ENCODE data around the gene RSPH1. TPM values are rescaled to one million over a fixed set of nuclear protein-coding genes. Genes with fewer than 3 reads are reported as not detected.

The RSPH1 gene
- total RNA-seq, 2 donors from 2014 or later, result 1.8 to 2.2 TPM

DNA sequence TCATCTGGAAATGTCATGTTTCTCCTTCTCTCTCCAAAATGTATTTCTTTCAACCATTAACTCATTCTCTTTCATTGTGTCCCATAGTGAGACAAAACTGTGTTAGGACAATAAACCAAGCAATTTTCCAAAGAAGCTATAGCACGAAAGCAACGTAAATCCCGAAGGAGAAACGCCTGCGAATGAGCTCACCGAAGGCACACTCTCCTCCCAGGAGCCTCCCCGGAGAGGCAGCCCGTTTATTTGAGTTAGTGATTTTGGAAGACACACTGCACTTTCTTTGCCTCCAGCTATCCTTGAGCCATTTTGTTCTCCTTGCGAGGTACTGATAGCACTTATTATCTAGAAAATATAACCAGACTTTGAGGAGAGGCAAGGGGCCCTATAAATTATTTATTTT is 41.2 kb downstream of the RSPH1 start:
- Histone ChIP-seq H3K9ac (ENCODE audit: extremely low read depth, low read length, poor library complexity, severe bottlenecking) (no peak overlapping the region), H3K27ac (ENCODE audit: low read depth, low read length) (no peak overlapping the region), H3K27me3 (ENCODE audit: control insufficient read depth, insufficient read depth, low read length, poor library complexity, severe bottlenecking) (no peaks in the 10 kb centered on the region), H3K4me1 (ENCODE audit: control insufficient read depth, insufficient read depth, low read length) (no peaks in the 10 kb centered on the region), H3K36me3 (ENCODE audit: control insufficient read depth, insufficient read depth, low read length) (no peaks in the 10 kb centered on the region), H3K9me3 (ENCODE audit: control insufficient read depth, low read length) (peaks cover 22% of the 10 kb centered on the region), H3K4me3 (ENCODE audit: low read length) (no peak overlapping the region)
- Mint-ChIP-seq H3K36me3 (ENCODE audit: low read depth) (peaks cover 2% of the 10 kb centered on the region), H3K4me3 (no peak overlapping the region), H3K27me3 (ENCODE audit: insufficient read depth) (no peaks in the 10 kb centered on the region), H3K27ac (no peak overlapping the region), H3K9me3 (peaks cover 19% of the 10 kb centered on the region), H3K4me1 (peaks cover 50% of the 10 kb centered on the region)
- TF ChIP-seq, protein P1, sequence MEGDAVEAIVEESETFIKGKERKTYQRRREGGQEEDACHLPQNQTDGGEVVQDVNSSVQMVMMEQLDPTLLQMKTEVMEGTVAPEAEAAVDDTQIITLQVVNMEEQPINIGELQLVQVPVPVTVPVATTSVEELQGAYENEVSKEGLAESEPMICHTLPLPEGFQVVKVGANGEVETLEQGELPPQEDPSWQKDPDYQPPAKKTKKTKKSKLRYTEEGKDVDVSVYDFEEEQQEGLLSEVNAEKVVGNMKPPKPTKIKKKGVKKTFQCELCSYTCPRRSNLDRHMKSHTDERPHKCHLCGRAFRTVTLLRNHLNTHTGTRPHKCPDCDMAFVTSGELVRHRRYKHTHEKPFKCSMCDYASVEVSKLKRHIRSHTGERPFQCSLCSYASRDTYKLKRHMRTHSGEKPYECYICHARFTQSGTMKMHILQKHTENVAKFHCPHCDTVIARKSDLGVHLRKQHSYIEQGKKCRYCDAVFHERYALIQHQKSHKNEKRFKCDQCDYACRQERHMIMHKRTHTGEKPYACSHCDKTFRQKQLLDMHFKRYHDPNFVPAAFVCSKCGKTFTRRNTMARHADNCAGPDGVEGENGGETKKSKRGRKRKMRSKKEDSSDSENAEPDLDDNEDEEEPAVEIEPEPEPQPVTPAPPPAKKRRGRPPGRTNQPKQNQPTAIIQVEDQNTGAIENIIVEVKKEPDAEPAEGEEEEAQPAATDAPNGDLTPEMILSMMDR (conservative IDR thresholded peaks at IDR 0.05), result no peak
- 75 to 85% methylated on average over 6 to 9 of the region's 9 CpGs for WGBS, 2 experiments (ENCODE audit: insufficient coverage in 1 of 2, insufficient read length in 1 of 2)
- DNase-seq, result no peak

DNA sequence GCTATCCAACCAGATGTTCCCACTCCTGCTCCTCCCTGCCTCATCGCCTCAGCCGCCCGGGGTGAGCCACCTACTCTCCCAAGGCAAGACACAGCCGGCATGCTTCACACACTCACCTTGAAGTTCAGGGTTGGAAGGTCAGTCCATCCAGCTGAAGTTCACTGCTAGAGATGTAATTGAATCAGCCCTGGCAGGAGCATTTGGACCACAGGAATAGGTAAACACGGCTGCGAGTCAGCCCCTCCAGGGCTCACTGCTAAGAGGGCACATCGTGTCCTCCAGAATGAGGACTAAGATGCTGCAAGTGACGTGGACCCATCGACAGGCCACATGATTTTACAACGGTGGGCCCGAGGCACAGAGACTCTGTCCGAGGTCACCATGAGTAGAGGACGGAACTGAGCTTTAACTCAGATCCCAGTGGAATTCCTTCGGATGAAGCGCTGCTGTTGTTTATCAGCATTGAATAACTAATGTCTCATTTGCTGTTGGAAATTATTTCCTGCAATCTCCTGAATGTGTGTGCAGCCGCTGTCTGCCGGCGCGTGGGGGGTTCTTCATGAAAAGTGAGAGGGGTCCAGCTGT is 41.9 kb downstream of the RSPH1 start:
- Mint-ChIP-seq H3K4me1 (peaks cover 48% of the 10 kb centered on the region), H3K36me3 (ENCODE audit: low read depth) (peaks cover 2% of the 10 kb centered on the region), H3K9me3 (peaks cover 17% of the 10 kb centered on the region), H3K27me3 (ENCODE audit: insufficient read depth) (no peaks in the 10 kb centered on the region), H3K4me3 (no peak overlapping the region), H3K27ac (no peak overlapping the region)
- 93 to 95% methylated on average over 17 to 19 of the region's 19 CpGs for WGBS, 2 experiments (ENCODE audit: insufficient coverage in 1 of 2, insufficient read length in 1 of 2)
- TF ChIP-seq, protein P1 (conservative IDR thresholded peaks at IDR 0.05), result no peak
- Histone ChIP-seq H3K27me3 (ENCODE audit: control insufficient read depth, insufficient read depth, low read length, poor library complexity, severe bottlenecking) (no peaks in the 10 kb centered on the region), H3K4me3 (ENCODE audit: low read length) (no peak overlapping the region), H3K9me3 (ENCODE audit: control insufficient read depth, low read length) (peaks cover 19% of the 10 kb centered on the region), H3K9ac (ENCODE audit: extremely low read depth, low read length, poor library complexity, severe bottlenecking) (no peak overlapping the region), H3K4me1 (ENCODE audit: control insufficient read depth, insufficient read depth, low read length) (no peaks in the 10 kb centered on the region), H3K27ac (ENCODE audit: low read depth, low read length) (no peak overlapping the region), H3K36me3 (ENCODE audit: control insufficient read depth, insufficient read depth, low read length) (no peaks in the 10 kb centered on the region)
- DNase-seq, result no peak

DNA sequence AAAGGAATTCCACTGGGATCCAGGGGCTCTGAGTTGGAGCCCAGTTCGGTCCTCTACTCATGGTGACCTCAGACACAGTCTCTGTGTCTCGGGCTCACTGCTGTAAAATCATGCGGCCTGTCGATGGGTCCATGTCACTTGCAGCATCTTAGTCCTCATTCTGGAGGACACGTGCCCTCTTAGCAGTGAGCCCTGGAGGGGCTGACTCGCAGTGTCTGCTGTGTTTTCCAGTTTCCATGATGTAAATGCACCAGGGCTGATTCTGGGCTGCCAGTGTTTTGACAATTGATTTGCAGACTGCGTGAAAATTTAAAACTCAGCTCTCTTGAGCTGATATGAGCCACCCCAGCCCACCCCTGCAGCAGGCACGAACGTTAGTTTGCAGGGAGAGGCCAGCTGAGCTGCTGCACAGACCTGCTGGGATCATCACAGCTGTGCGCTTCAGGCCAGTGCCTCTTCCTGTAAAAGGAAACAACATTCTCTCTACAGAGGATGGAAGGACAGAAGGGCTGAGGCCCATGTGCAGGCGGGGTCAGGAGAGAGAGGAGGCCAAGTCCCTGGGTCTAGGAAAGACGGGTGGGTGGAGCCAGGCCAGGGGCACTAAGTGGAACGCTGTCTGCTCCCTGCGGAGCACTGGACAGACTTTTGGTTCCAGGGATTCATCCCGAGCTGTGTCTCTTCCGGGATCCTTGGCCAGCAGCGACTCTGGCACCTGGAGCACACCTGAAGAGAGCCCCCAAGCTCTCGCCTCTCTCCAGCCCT is 42.6 kb downstream of the RSPH1 start:
- Histone ChIP-seq H3K36me3 (ENCODE audit: control insufficient read depth, insufficient read depth, low read length) (no peaks in the 10 kb centered on the region), H3K9me3 (ENCODE audit: control insufficient read depth, low read length) (peaks cover 13% of the 10 kb centered on the region), H3K27me3 (ENCODE audit: control insufficient read depth, insufficient read depth, low read length, poor library complexity, severe bottlenecking) (no peaks in the 10 kb centered on the region), H3K4me1 (ENCODE audit: control insufficient read depth, insufficient read depth, low read length) (no peaks in the 10 kb centered on the region), H3K4me3 (ENCODE audit: low read length) (no peak overlapping the region), H3K9ac (ENCODE audit: extremely low read depth, low read length, poor library complexity, severe bottlenecking) (no peak overlapping the region), H3K27ac (ENCODE audit: low read depth, low read length) (peak overlapping the region; percentile 68)
- Mint-ChIP-seq H3K9me3 (peaks cover 14% of the 10 kb centered on the region), H3K27ac (peak overlapping the region; percentile 7), H3K27me3 (ENCODE audit: insufficient read depth) (no peaks in the 10 kb centered on the region), H3K4me1 (peaks cover 41% of the 10 kb centered on the region), H3K4me3 (no peak overlapping the region), H3K36me3 (ENCODE audit: low read depth) (peaks cover 2% of the 10 kb centered on the region)
- DNase-seq, result no peak
- WGBS, 2 experiments (ENCODE audit: insufficient coverage in 1 of 2, insufficient read length in 1 of 2), result 91 to 94% methylated on average over 16 to 18 of the region's 18 CpGs
- TF ChIP-seq, protein P1 (conservative IDR thresholded peaks at IDR 0.05), result no peak

Data from endodermal cell (in vitro differentiated cells).